LNCaP clone FGC (cell line): ENCODE measurements around the gene USP28.

ENCODE experiments used
- DNase-seq: peaks from one replicate; pipeline ENCODE4 v3.0.0-alpha.2; 2011; ENCODE audit warnings: low read depth
- H3K4me3 ChIP-seq: 2 replicates; pipeline ENCODE4 v1.5.1; 2011; ENCODE audit warnings: mild to moderate bottlenecking, low read depth, low read length, control low read depth
- CTCF ChIP-seq: IDR thresholded peaks from 2 replicates; pipeline ENCODE4 v1.5.1; 2012; ENCODE audit warnings: mild to moderate bottlenecking; ENCODE audit not compliant: control insufficient read depth, insufficient read depth; ENCODE audit errors: extremely low read depth

Gene USP28

GRCh38 chr11:113760241-113760640, 115.1 kb downstream of the USP28 start:
- TF ChIP-seq CTCF, result no peak
- DNase-seq, result no peak
- no peak overlapping the region for H3K4me3 ChIP-seq

- H3K4me3 ChIP-seq, result no peak overlapping the region
- no peak for DNase-seq
- TF ChIP-seq CTCF, result no peak
Measured at GRCh38 chr11:113752932-113753331, 122.4 kb downstream of the USP28 start.
